Upper lobe of left lung (tissue), 6 donors: ENCODE measurements around the gene BCL2. TPM values are rescaled to one million over a fixed set of nuclear protein-coding genes. Genes with fewer than 3 reads are reported as not detected.

Experiments used
- ATAC-seq, 2 donors: fragments of 200-7000 bp; cut with Tn5 transposase; one replicate each; pipeline ENCODE4 v1.9.1; 2022; ENCODE audit warnings: mild to moderate bottlenecking in 2 of 2, moderate library complexity in 2 of 2; ENCODE audit not compliant: low FRiP score in 2 of 2
- DNase-seq, 2 donors: peaks; one replicate each; pipeline ENCODE4 v3.0.0-alpha.2; 2019 to 2020
- H3K27ac ChIP-seq, 4 donors: fragments of 200-600 bp; sonication (generic); one replicate each; pipeline ENCODE4 v1.5.1; 2016 to 2019
- H3K27me3 ChIP-seq, 4 donors: fragments of 200-600 bp; sonication (generic); one replicate each; pipeline ENCODE4 v1.5.1; 2017 to 2019
- H3K36me3 ChIP-seq, 4 donors: fragments of 200-600 bp; sonication (generic); one replicate each; pipeline ENCODE4 v1.5.1; 2016 to 2019
- H3K4me1 ChIP-seq, 4 donors: fragments of 200-600 bp; sonication (generic); one replicate each; pipeline ENCODE4 v1.5.1; 2018 to 2019
- H3K4me3 ChIP-seq, 4 donors: fragments of 200-600 bp; sonication (generic); one replicate each; pipeline ENCODE4 v1.5.1; 2017 to 2019; ENCODE audit warnings: mild to moderate bottlenecking in 2 of 4, moderate library complexity in 1 of 4
- H3K9me3 ChIP-seq, 4 donors: fragments of 200-600 bp; sonication (generic); one replicate each; pipeline ENCODE4 v1.5.1; 2018 to 2019
- EP300 ChIP-seq, 4 donors: sonication (generic); formaldehyde crosslinking; IDR thresholded peaks; one replicate each; pipeline ENCODE4 v1.5.1; 2017; ENCODE audit warnings: antibody characterized with exemption in 4 of 4, control low read depth in 2 of 4
- POLR2A ChIP-seq, 4 donors: fragments of 450-650 bp; IDR thresholded peaks; one replicate each; pipeline ENCODE4 v1.5.1; 2016 to 2017; ENCODE audit warnings: antibody characterized with exemption in 4 of 4, mild to moderate bottlenecking in 2 of 4
- POLR2AphosphoS5 ChIP-seq, 2 donors: sonication (generic); formaldehyde crosslinking; IDR thresholded peaks; one replicate each; pipeline ENCODE4 v1.5.1; 2017; ENCODE audit warnings: antibody characterized with exemption in 2 of 2
- WGBS, 2 donors: methylation state at CpG; one replicate each; pipeline ENCODE4 v1.1.5; 2017 to 2018; 5-methylcytosine and 5-hydroxymethylcytosine counted together
- total RNA-seq, 6 donors: library from RNA; depleted of rRNA in 4 of 6; stranded (reverse); fragments of >200 nt in 4 of 6; gene quantifications; one replicate each; pipeline versions ENCODE4 v1.1.0 to v1.2.1, GENCODE V29; 2016 to 2021
- TF ChIP-seq, protein P1 (sequence below), 6 experiments: fragments of 450-650 bp in 4 of 6; fragments of 200-600 bp in 2 of 6; sonication (generic) in 2 of 6; IDR thresholded peaks; one replicate each; pipeline ENCODE4 v1.5.1; 2016 to 2019; ENCODE audit warnings: antibody characterized with exemption in 6 of 6
- donor health status: DM: no; HTN: no; CAD: no; lungs with moderate emphysema.
- donor health status: DM: no; HTN: yes; CAD: no; lungs with severe emphysema.

The BCL2 gene
- total RNA-seq, 6 donors from 2014 or later, result 5.9 to 19.9 (median 11.4) TPM

GRCh38 chr18:63232826-63233225, 86.7 kb downstream of the BCL2 start:
- Histone ChIP-seq H3K4me3 (no peak overlapping the region), H3K27me3 (no peaks in the 10 kb centered on the region), H3K4me1 (peaks cover 0 to 14% (median 11%) of the 10 kb centered on the region in 4 donors), H3K36me3 (no peaks in the 10 kb centered on the region), H3K9me3 (no peaks in the 10 kb centered on the region), H3K27ac (no peak overlapping the region)
- 73 to 78% methylated on average over 2 of the region's 2 CpGs for WGBS, 2 donors
- TF ChIP-seq POLR2AphosphoS5 (IDR thresholded peaks at IDR 0.05) (no peak), POLR2A (IDR thresholded peaks at IDR 0.05) (no peak), EP300 (IDR thresholded peaks at IDR 0.05) (no peak)
- DNase-seq (no peak), ATAC-seq (no peak)

DNA sequence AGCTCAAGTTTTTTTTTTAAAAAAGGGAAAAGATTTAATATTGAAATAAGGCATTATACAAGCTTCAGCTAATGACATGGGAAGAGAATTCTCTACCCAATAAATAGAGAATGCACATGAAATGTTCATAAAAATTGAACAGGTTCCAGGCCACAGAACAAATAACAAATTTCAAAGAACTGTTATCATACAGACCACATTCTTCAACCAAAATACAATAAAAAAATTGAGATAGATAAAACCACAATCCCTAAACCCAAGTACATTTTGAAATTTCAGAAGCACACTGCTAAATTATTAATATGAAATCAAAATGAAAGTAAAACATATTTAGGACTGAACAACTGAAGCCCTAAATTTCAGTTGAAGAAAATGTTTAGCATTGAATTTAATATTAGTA, 89.6 kb downstream of the BCL2 start:
- H3K36me3 ChIP-seq, result no peaks in the 10 kb centered on the region
- H3K4me3 ChIP-seq, result no peak overlapping the region
- H3K27ac ChIP-seq, result no peak overlapping the region
- ATAC-seq, result no peak
- H3K9me3 ChIP-seq, result no peaks in the 10 kb centered on the region
- TF ChIP-seq POLR2AphosphoS5 (IDR thresholded peaks at IDR 0.05), result no peak
- TF ChIP-seq, protein P1, sequence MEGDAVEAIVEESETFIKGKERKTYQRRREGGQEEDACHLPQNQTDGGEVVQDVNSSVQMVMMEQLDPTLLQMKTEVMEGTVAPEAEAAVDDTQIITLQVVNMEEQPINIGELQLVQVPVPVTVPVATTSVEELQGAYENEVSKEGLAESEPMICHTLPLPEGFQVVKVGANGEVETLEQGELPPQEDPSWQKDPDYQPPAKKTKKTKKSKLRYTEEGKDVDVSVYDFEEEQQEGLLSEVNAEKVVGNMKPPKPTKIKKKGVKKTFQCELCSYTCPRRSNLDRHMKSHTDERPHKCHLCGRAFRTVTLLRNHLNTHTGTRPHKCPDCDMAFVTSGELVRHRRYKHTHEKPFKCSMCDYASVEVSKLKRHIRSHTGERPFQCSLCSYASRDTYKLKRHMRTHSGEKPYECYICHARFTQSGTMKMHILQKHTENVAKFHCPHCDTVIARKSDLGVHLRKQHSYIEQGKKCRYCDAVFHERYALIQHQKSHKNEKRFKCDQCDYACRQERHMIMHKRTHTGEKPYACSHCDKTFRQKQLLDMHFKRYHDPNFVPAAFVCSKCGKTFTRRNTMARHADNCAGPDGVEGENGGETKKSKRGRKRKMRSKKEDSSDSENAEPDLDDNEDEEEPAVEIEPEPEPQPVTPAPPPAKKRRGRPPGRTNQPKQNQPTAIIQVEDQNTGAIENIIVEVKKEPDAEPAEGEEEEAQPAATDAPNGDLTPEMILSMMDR (IDR thresholded peaks at IDR 0.05), result no peak
- TF ChIP-seq POLR2A (IDR thresholded peaks at IDR 0.05), result no peak
- no peak for TF ChIP-seq EP300 (IDR thresholded peaks at IDR 0.05)
- H3K27me3 ChIP-seq, result no peaks in the 10 kb centered on the region
- no peak for DNase-seq
- H3K4me1 ChIP-seq, result peaks cover 0 to 3% (median 1%) of the 10 kb centered on the region in 4 donors

DNA sequence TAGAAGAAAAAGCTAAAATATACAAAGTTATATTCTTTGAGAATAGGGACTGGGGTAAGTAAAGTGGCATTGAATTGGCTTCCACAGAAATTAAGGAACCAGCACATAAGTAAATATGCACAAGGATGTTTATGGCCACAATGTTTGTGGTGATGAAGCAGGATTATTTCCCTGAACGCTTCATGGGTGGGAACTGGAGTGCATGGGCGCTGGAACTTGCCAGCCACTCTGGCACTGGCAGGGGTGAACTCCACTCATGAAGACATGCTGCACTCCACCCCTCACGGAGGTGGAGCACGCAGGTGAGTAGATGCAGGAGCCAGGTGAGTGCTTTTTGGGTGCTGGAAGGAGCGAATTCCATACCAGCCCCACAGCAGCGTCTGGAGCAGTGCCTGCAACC, 94.1 kb downstream of the BCL2 start:
- ATAC-seq, result no peak
- TF ChIP-seq POLR2A (IDR thresholded peaks at IDR 0.05) (no peak), POLR2AphosphoS5 (IDR thresholded peaks at IDR 0.05) (no peak)

DNA sequence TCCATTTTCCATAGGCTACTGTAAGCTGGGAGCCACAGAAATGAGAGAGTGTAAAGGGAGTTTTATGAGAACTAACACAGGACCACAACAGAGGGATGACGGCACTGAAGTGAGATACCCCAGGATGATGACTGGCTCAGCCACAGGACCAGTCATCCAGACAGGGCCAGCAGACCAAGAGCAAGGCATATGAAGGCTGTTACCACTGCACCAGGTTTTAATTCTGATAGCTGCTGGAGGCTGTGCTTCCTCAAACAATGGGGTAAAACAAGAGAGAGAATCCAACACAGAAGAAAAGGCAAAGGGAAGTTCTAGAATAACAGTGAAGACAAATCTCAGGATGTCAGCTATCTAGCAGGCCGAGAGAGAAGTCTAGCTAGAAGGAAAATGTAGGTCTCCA, 94.9 kb downstream of the BCL2 start:
- 70 to 75% methylated on average over 2 of the region's 2 CpGs for WGBS, 2 donors
- H3K27me3 ChIP-seq, result no peaks in the 10 kb centered on the region
- DNase-seq (no peak), ATAC-seq (no peak)
- H3K4me3 ChIP-seq, result no peak overlapping the region
- H3K27ac ChIP-seq, result no peak overlapping the region
- TF ChIP-seq POLR2A (IDR thresholded peaks at IDR 0.05) (no peak), POLR2AphosphoS5 (IDR thresholded peaks at IDR 0.05) (no peak), EP300 (IDR thresholded peaks at IDR 0.05) (no peak)
- TF ChIP-seq, protein P1 (IDR thresholded peaks at IDR 0.05), result no peak
- no peaks in the 10 kb centered on the region for H3K36me3 ChIP-seq
- H3K4me1 ChIP-seq, result peaks cover 0 to under 1% (median under 1%) of the 10 kb centered on the region in 4 donors
- no peaks in the 10 kb centered on the region for H3K9me3 ChIP-seq

More for the DNA sequence above, 94.1 kb downstream of the BCL2 start:
- Histone ChIP-seq H3K27ac (no peak overlapping the region), H3K4me3 (no peak overlapping the region), H3K27me3 (no peaks in the 10 kb centered on the region), H3K4me1 (peaks cover 0 to 3% (median 1%) of the 10 kb centered on the region in 4 donors), H3K9me3 (no peaks in the 10 kb centered on the region), H3K36me3 (no peaks in the 10 kb centered on the region)
- no peak for DNase-seq
- WGBS, 2 donors, result 39 to 89% methylated on average over 2 to 6 of the region's 6 CpGs

DNA sequence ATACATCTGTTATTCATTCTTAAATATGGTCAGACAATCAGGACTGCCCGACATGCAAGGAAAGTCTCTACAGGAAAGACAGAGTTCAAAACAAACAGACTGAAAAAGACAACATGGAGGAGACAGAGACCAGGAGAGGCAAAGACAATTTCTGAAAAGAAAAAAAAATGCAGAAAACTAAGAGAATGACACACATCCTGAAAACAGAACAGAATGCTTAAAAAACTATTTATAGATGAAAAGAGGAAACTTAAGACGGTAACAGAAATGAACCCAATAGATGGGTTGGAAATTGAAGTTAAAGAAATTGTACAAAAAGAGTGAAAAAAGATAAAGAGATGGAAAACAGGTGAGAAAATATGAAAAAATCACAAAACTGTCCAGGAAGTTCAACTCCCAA, 95.7 kb downstream of the BCL2 start:
- no peak overlapping the region for H3K4me3 ChIP-seq
- 61 to 67% methylated on average over 2 of the region's 2 CpGs for WGBS, 2 donors
- no peaks in the 10 kb centered on the region for H3K4me1 ChIP-seq
- no peak overlapping the region for H3K27ac ChIP-seq
- TF ChIP-seq POLR2A (IDR thresholded peaks at IDR 0.05), result no peak
- TF ChIP-seq, protein P1 (IDR thresholded peaks at IDR 0.05), result no peak
- TF ChIP-seq EP300 (IDR thresholded peaks at IDR 0.05), result no peak
- TF ChIP-seq POLR2AphosphoS5 (IDR thresholded peaks at IDR 0.05), result no peak
- no peaks in the 10 kb centered on the region for H3K27me3 ChIP-seq
- DNase-seq (no peak), ATAC-seq (no peak)
- H3K36me3 ChIP-seq, result no peaks in the 10 kb centered on the region
- H3K9me3 ChIP-seq, result no peaks in the 10 kb centered on the region

DNA sequence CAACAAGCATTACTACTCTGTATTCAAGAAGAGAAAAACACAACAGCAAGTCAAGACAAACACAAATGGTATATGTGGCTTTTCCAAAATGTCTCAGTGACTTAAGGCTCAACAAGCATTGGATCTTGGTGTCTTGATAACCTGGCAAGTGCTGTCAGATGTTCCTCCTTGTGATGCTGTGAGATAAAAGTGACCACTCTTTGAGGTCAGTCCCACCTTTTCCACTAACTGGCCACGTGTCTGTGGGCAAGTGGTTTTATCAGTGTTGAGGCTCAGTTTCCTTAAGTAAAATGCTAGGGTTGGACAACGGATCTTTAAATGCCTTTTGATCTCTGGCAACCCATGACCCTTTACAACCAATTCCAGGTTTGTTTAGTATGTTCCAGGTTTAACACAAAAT, 98.7 kb downstream of the BCL2 start:
- ATAC-seq (no peak), DNase-seq (no peak)
- Histone ChIP-seq H3K27me3 (no peaks in the 10 kb centered on the region), H3K9me3 (no peaks in the 10 kb centered on the region), H3K4me1 (no peaks in the 10 kb centered on the region), H3K27ac (no peak overlapping the region), H3K36me3 (no peaks in the 10 kb centered on the region), H3K4me3 (no peak overlapping the region)
- WGBS, 2 donors, result 47 to 81% methylated on average over 2 of the region's 2 CpGs
- no peak for TF ChIP-seq POLR2AphosphoS5 (IDR thresholded peaks at IDR 0.05)
- no peak for TF ChIP-seq EP300 (IDR thresholded peaks at IDR 0.05)
- TF ChIP-seq, protein P1 (IDR thresholded peaks at IDR 0.05), result no peak
- TF ChIP-seq POLR2A (IDR thresholded peaks at IDR 0.05), result no peak
